Retinal pigment epithelial cell (primary cell): ENCODE data around the gene MAST4.

ENCODE experiments used
- DNase-seq: peaks from one replicate; pipeline ENCODE4 v3.0.0-alpha.2; 2010; ENCODE audit warnings: low read depth
- H3K4me3 ChIP-seq: 2 replicates; pipeline ENCODE4 v1.5.1; 2011; ENCODE audit warnings: mild to moderate bottlenecking, low read length, control low read depth, moderate library complexity
- CTCF ChIP-seq: conservative IDR thresholded peaks from 2 replicates; pipeline ENCODE4 v1.5.1; 2011; ENCODE audit warnings: low read depth, low read length, control low read depth, inconsistent platforms

The MAST4 gene

GRCh38 chr5:67047616-67048015 is 451.4 kb downstream of the MAST4 start:
- TF ChIP-seq CTCF, result no peak
- DNase-seq, result no peak
- H3K4me3 ChIP-seq, result no peak overlapping the region

GRCh38 chr5:67050125-67050524 is 453.9 kb downstream of the MAST4 start:
- TF ChIP-seq CTCF, result no peak
- no peak overlapping the region for H3K4me3 ChIP-seq
- DNase-seq, result no peak

- no peak for TF ChIP-seq CTCF
- H3K4me3 ChIP-seq, result no peak overlapping the region
- DNase-seq, result no peak
Measured at GRCh38 chr5:67050635-67051034, 454.4 kb downstream of the MAST4 start.

GRCh38 chr5:67051164-67051563 is 455.0 kb downstream of the MAST4 start:
- no peak overlapping the region for H3K4me3 ChIP-seq
- no peak for TF ChIP-seq CTCF
- no peak for DNase-seq

- H3K4me3 ChIP-seq, result no peak overlapping the region
- no peak for TF ChIP-seq CTCF
- no peak for DNase-seq
Measured at GRCh38 chr5:67052034-67052433, 455.8 kb downstream of the MAST4 start.

GRCh38 chr5:67053229-67053628 is 457.0 kb downstream of the MAST4 start:
- no peak overlapping the region for H3K4me3 ChIP-seq
- TF ChIP-seq CTCF, result no peak
- no peak for DNase-seq

- no peak overlapping the region for H3K4me3 ChIP-seq
Measured at GRCh38 chr5:67058998-67059743, 463.0 kb downstream of the MAST4 start.

More at GRCh38 chr5:67058998-67059743, 463.0 kb downstream of the MAST4 start:
- TF ChIP-seq CTCF, result no peak
- no peak for DNase-seq
